ENCODE results near the gene IL36B.

DNA sequence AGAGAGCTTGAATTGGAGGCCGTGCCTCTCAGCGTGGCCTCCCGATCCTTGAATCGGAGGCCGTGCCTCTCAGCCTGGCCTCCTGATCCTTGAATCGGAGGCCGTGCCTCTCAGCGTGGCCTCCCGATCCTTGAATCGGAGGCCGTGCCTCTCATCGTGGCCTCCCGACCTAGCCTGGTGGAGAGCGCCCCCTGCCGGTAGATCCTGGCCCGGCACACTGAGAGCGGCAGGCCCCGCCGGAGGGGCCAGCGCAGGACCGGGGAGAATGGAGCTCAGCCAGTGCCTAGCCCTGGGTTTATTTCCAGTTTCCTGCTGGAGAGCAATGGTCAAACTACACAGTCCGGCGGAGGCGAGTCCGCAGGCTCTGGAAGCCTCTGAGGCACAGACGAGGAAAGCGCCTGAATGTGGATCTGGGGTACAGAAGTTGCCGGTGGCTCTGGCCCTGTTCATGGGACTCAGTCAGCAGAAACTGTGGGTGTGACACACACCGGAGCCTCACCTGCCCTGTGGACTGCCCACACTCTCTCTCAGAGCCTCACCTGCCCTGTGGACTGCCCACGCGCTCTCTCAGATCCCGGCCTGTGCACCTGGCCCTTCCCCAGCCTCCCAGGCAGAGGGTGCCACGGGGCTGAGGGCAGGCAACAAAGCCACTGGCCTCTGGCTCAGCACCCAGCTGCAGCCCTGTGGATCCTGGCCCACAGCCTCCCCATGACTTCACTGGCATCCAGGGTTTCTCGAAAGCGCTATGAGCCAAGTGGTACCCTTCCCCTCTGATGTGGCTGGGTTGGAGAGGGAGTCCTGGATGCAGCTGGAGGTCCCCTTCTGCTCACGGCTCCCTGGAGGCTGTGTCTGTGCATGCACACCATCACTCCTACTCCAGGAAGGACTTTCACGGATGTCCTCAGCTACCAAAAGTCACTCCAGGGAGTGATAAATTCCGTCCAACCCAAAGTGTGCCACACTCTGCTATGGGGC is 1.5 kb downstream of the IL36B start:
- TF ChIP-seq, protein P1, sequence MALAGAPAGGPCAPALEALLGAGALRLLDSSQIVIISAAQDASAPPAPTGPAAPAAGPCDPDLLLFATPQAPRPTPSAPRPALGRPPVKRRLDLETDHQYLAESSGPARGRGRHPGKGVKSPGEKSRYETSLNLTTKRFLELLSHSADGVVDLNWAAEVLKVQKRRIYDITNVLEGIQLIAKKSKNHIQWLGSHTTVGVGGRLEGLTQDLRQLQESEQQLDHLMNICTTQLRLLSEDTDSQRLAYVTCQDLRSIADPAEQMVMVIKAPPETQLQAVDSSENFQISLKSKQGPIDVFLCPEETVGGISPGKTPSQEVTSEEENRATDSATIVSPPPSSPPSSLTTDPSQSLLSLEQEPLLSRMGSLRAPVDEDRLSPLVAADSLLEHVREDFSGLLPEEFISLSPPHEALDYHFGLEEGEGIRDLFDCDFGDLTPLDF (CRISPR knock-in tag; IDR thresholded peaks at IDR 0.05) = 0 out of 2 replicates have a peak, but pooled peaks have one; percentile 60
- TF ChIP-seq, protein P2, sequence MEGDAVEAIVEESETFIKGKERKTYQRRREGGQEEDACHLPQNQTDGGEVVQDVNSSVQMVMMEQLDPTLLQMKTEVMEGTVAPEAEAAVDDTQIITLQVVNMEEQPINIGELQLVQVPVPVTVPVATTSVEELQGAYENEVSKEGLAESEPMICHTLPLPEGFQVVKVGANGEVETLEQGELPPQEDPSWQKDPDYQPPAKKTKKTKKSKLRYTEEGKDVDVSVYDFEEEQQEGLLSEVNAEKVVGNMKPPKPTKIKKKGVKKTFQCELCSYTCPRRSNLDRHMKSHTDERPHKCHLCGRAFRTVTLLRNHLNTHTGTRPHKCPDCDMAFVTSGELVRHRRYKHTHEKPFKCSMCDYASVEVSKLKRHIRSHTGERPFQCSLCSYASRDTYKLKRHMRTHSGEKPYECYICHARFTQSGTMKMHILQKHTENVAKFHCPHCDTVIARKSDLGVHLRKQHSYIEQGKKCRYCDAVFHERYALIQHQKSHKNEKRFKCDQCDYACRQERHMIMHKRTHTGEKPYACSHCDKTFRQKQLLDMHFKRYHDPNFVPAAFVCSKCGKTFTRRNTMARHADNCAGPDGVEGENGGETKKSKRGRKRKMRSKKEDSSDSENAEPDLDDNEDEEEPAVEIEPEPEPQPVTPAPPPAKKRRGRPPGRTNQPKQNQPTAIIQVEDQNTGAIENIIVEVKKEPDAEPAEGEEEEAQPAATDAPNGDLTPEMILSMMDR (IDR thresholded peaks at IDR 0.05 in 2 of 3, conservative IDR thresholded peaks at IDR 0.05 in 1 of 3; ENCODE audit: insufficient read depth in 2 of 3, low read depth in 1 of 3, low read length in 3 of 3) = peak; percentile 71 to 89 (median 73)
- TF ChIP-seq RBM17 (IDR thresholded peaks at IDR 0.05; ENCODE audit: borderline replicate concordance, low read depth, low read length) (no peak), ZNF561 (CRISPR knock-in tag; conservative IDR thresholded peaks at IDR 0.05) (no peak), FOS (IDR thresholded peaks at IDR 0.05; ENCODE audit: extremely low read depth, insufficient read length) (no peak), MTA2 (IDR thresholded peaks at IDR 0.05; ENCODE audit: low read depth) (no peak), TEAD4 (IDR thresholded peaks at IDR 0.05; ENCODE audit: low read length) (no peak), TEAD4 (CRISPR knock-in tag; IDR thresholded peaks at IDR 0.05; ENCODE audit: borderline replicate concordance) (no peak), HDAC8 (tag; IDR thresholded peaks at IDR 0.05) (no peak), TAF9B (IDR thresholded peaks at IDR 0.05; ENCODE audit: partially characterized antibody) (no peak)
- TF ChIP-seq, protein P3, sequence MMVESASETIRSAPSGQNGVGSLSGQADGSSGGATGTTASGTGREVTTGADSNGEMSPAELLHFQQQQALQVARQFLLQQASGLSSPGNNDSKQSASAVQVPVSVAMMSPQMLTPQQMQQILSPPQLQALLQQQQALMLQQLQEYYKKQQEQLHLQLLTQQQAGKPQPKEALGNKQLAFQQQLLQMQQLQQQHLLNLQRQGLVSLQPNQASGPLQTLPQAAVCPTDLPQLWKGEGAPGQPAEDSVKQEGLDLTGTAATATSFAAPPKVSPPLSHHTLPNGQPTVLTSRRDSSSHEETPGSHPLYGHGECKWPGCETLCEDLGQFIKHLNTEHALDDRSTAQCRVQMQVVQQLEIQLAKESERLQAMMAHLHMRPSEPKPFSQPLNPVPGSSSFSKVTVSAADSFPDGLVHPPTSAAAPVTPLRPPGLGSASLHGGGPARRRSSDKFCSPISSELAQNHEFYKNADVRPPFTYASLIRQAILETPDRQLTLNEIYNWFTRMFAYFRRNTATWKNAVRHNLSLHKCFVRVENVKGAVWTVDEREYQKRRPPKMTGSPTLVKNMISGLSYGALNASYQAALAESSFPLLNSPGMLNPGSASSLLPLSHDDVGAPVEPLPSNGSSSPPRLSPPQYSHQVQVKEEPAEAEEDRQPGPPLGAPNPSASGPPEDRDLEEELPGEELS (CRISPR knock-in tag; IDR thresholded peaks at IDR 0.05; ENCODE audit: borderline replicate concordance) = no peak
- TF ChIP-seq, protein P4, sequence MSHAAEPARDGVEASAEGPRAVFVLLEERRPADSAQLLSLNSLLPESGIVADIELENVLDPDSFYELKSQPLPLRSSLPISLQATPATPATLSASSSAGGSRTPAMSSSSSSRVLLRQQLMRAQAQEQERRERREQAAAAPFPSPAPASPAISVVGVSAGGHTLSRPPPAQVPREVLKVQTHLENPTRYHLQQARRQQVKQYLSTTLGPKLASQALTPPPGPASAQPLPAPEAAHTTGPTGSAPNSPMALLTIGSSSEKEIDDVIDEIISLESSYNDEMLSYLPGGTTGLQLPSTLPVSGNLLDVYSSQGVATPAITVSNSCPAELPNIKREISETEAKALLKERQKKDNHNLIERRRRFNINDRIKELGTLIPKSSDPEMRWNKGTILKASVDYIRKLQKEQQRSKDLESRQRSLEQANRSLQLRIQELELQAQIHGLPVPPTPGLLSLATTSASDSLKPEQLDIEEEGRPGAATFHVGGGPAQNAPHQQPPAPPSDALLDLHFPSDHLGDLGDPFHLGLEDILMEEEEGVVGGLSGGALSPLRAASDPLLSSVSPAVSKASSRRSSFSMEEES (CRISPR knock-in tag; IDR thresholded peaks at IDR 0.05) = no peak
- TF ChIP-seq, protein P5, sequence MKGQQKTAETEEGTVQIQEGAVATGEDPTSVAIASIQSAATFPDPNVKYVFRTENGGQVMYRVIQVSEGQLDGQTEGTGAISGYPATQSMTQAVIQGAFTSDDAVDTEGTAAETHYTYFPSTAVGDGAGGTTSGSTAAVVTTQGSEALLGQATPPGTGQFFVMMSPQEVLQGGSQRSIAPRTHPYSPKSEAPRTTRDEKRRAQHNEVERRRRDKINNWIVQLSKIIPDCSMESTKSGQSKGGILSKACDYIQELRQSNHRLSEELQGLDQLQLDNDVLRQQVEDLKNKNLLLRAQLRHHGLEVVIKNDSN (CRISPR knock-in tag; IDR thresholded peaks at IDR 0.05) = no peak
- TF ChIP-seq, protein P6, sequence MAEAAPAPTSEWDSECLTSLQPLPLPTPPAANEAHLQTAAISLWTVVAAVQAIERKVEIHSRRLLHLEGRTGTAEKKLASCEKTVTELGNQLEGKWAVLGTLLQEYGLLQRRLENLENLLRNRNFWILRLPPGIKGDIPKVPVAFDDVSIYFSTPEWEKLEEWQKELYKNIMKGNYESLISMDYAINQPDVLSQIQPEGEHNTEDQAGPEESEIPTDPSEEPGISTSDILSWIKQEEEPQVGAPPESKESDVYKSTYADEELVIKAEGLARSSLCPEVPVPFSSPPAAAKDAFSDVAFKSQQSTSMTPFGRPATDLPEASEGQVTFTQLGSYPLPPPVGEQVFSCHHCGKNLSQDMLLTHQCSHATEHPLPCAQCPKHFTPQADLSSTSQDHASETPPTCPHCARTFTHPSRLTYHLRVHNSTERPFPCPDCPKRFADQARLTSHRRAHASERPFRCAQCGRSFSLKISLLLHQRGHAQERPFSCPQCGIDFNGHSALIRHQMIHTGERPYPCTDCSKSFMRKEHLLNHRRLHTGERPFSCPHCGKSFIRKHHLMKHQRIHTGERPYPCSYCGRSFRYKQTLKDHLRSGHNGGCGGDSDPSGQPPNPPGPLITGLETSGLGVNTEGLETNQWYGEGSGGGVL (CRISPR knock-in tag; IDR thresholded peaks at IDR 0.05) = no peak
